ENCODE results near the gene SULT4A1.
"Not testable (repeated sequence)": the region's sequence is repeated elsewhere in the genome, so short reads cannot be mapped to it uniquely, and the experiment has no call there.

SULT4A1 gene

GRCh38 chr22:43904412-43904811 lies 42.1 kb upstream of the SULT4A1 start:
- H3K27ac ChIP-seq; intact Hi-C loops (cut with DNase I; ENCODE audit: low total_unique reads); H3K9me3 ChIP-seq; H3K4me3 ChIP-seq; H3K36me3 ChIP-seq; H3K4me1 ChIP-seq: not testable (repeated sequence)
- peak in 1 of 2 donors; percentile 72 for DNase-seq
- peaks cover 0 to 53% of the 10 kb centered on the region in 2 donors for H3K27me3 ChIP-seq
- TF ChIP-seq, protein P1, sequence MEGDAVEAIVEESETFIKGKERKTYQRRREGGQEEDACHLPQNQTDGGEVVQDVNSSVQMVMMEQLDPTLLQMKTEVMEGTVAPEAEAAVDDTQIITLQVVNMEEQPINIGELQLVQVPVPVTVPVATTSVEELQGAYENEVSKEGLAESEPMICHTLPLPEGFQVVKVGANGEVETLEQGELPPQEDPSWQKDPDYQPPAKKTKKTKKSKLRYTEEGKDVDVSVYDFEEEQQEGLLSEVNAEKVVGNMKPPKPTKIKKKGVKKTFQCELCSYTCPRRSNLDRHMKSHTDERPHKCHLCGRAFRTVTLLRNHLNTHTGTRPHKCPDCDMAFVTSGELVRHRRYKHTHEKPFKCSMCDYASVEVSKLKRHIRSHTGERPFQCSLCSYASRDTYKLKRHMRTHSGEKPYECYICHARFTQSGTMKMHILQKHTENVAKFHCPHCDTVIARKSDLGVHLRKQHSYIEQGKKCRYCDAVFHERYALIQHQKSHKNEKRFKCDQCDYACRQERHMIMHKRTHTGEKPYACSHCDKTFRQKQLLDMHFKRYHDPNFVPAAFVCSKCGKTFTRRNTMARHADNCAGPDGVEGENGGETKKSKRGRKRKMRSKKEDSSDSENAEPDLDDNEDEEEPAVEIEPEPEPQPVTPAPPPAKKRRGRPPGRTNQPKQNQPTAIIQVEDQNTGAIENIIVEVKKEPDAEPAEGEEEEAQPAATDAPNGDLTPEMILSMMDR (IDR thresholded peaks at IDR 0.05) = peak in 1 of 2 experiments; percentile 12

GRCh38 chr22:43903033-43903432 lies 40.7 kb upstream of the SULT4A1 start:
- H3K9me3 ChIP-seq; H3K27ac ChIP-seq; DNase-seq; H3K36me3 ChIP-seq; H3K4me1 ChIP-seq; H3K4me3 ChIP-seq; intact Hi-C loops (cut with DNase I; ENCODE audit: low total_unique reads): not testable (repeated sequence)
- H3K27me3 ChIP-seq = peaks cover 0 to 45% of the 10 kb centered on the region in 2 donors

GRCh38 chr22:43901976-43902643 lies 39.8 kb upstream of the SULT4A1 start:
- H3K4me1 ChIP-seq = no peaks in the 10 kb centered on the region
- peaks cover 0 to 37% of the 10 kb centered on the region in 2 donors for H3K27me3 ChIP-seq
- H3K4me3 ChIP-seq = no peak overlapping the region
- no peaks in the 10 kb centered on the region for H3K36me3 ChIP-seq
- TF ChIP-seq, protein P1 (IDR thresholded peaks at IDR 0.05) = no peak
- no peak overlapping the region for H3K27ac ChIP-seq
- intact Hi-C loops (cut with DNase I; ENCODE audit: low total_unique reads) = no loop called here
- H3K9me3 ChIP-seq = no peaks in the 10 kb centered on the region
- DNase-seq = no peak

- no peak overlapping the region for H3K4me3 ChIP-seq
Measured at GRCh38 chr22:43900206-43900605, 37.9 kb upstream of the SULT4A1 start.

GRCh38 chr22:43897751-43898261 lies 35.5 kb upstream of the SULT4A1 start:
- H3K36me3 ChIP-seq = no peaks in the 10 kb centered on the region
- no peak overlapping the region for H3K27ac ChIP-seq
- no peak for DNase-seq
- no peaks in the 10 kb centered on the region for H3K4me1 ChIP-seq
- peaks cover 0 to 26% of the 10 kb centered on the region in 2 donors for H3K27me3 ChIP-seq
- H3K4me3 ChIP-seq = no peak overlapping the region
- TF ChIP-seq, protein P1 (IDR thresholded peaks at IDR 0.05) = no peak
- intact Hi-C loops (cut with DNase I; ENCODE audit: low total_unique reads) = no loop called here
- H3K9me3 ChIP-seq = no peaks in the 10 kb centered on the region

More at GRCh38 chr22:43900206-43900605, 37.9 kb upstream of the SULT4A1 start:
- H3K27ac ChIP-seq = no peak overlapping the region
- intact Hi-C loops (cut with DNase I; ENCODE audit: low total_unique reads) = no loop called here
- no peaks in the 10 kb centered on the region for H3K4me1 ChIP-seq
- H3K9me3 ChIP-seq = no peaks in the 10 kb centered on the region
- no peak for DNase-seq
- TF ChIP-seq, protein P1 (IDR thresholded peaks at IDR 0.05) = no peak
- H3K36me3 ChIP-seq = no peaks in the 10 kb centered on the region
- peaks cover 0 to 31% of the 10 kb centered on the region in 2 donors for H3K27me3 ChIP-seq

DNA sequence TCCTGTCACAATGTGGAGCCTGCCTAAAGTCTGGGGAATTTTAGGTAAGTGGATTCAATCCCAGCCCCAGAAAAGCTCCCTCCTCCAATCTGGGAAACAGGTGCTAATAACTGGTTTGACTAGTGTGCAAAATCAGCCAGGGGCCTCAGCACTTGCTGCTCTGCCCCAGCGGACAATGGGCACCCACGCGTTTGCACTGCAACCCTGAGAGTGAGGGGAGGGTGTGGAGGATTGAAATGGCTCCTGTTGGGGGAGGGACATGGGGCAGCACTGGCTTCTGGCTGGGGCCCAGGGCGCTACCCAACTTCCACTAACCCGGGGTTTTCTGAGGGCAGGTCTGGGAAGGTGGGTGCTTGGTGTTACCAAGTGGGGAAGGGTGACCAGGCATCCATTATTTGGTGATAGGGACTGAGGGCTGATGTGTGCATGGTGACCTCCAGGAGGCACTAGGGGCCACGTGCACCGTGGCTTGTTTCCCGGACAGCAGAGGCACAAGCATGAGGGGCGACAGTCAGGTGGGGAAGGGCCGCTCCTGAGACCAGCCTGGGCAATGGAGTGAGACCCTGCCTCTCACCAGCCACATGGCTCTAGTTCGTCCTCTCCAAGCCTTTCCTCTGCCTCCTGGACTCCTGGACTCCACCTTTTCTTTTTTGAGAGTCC lies 33.8 kb upstream of the SULT4A1 start:
- DNase-seq = no peak
- H3K36me3 ChIP-seq = no peaks in the 10 kb centered on the region
- peaks cover 0 to 7% (median 6%) of the 10 kb centered on the region in 4 donors for H3K4me1 ChIP-seq
- H3K27me3 ChIP-seq = peaks cover 0 to 33% of the 10 kb centered on the region in 2 donors
- no peak overlapping the region for H3K27ac ChIP-seq
- H3K4me3 ChIP-seq = no peak overlapping the region
- TF ChIP-seq, protein P1 (IDR thresholded peaks at IDR 0.05) = no peak
- intact Hi-C loops (cut with DNase I; ENCODE audit: low total_unique reads) = no loop called here
- H3K9me3 ChIP-seq = no peaks in the 10 kb centered on the region
